ENCODE results near the gene SCN11A. TPM values are rescaled to one million over a fixed set of nuclear protein-coding genes. Genes with fewer than 3 reads are reported as not detected.

The SCN11A gene
- total RNA-seq, 4 donors from 2014 or later: 0.21 to 0.98 (median 0.59) TPM

GRCh38 chr3:39086144-39086543 lies 34.4 kb upstream of the SCN11A start:
- no peak for TF ChIP-seq POLR2A (IDR thresholded peaks at IDR 0.05)
- no peak for TF ChIP-seq CTCF (IDR thresholded peaks at IDR 0.05)
- no peak for TF ChIP-seq EP300 (IDR thresholded peaks at IDR 0.05)
- Histone ChIP-seq H3K9me3 (no peaks in the 10 kb centered on the region), H3K4me1 (no peaks in the 10 kb centered on the region), H3K27me3 (no peaks in the 10 kb centered on the region), H3K36me3 (peaks cover 0 to 93% (median 7%) of the 10 kb centered on the region in 3 donors), H3K4me3 (no peak overlapping the region), H3K27ac (no peak overlapping the region)
- DNase-seq (ENCODE audit: low spot score in 2 of 2): no peak
- WGBS, 2 donors: 82 to 85% methylated on average over 4 of the region's 4 CpGs

- Histone ChIP-seq H3K9me3 (no peaks in the 10 kb centered on the region), H3K36me3 (peaks cover 0 to 88% (median 0%) of the 10 kb centered on the region in 3 donors), H3K27me3 (no peaks in the 10 kb centered on the region), H3K4me1 (no peaks in the 10 kb centered on the region), H3K4me3 (no peak overlapping the region), H3K27ac (no peak overlapping the region)
- no peak for TF ChIP-seq CTCF (IDR thresholded peaks at IDR 0.05)
- TF ChIP-seq EP300 (IDR thresholded peaks at IDR 0.05): no peak
- no peak for TF ChIP-seq POLR2A (IDR thresholded peaks at IDR 0.05)
- 93 to 94% methylated on average over 4 of the region's 4 CpGs for WGBS, 2 donors
- DNase-seq (ENCODE audit: low spot score in 2 of 2): no peak
These were observed 31.0 kb upstream of the SCN11A start for GRCh38 chr3:39082666-39083313.

- DNase-seq (ENCODE audit: low spot score in 2 of 2): no peak
- Histone ChIP-seq H3K4me3 (no peak overlapping the region), H3K27me3 (no peaks in the 10 kb centered on the region), H3K36me3 (peaks cover 2 to 88% (median 15%) of the 10 kb centered on the region in 3 donors), H3K9me3 (no peaks in the 10 kb centered on the region), H3K27ac (no peak overlapping the region), H3K4me1 (no peaks in the 10 kb centered on the region)
- no peak for TF ChIP-seq CTCF (IDR thresholded peaks at IDR 0.05)
- no peak for TF ChIP-seq EP300 (IDR thresholded peaks at IDR 0.05)
- TF ChIP-seq POLR2A (IDR thresholded peaks at IDR 0.05): no peak
These were observed 28.3 kb upstream of the SCN11A start for GRCh38 chr3:39080026-39080425.

GRCh38 chr3:39079530-39079929 lies 27.8 kb upstream of the SCN11A start:
- Histone ChIP-seq H3K4me3 (no peak overlapping the region), H3K4me1 (no peaks in the 10 kb centered on the region), H3K9me3 (no peaks in the 10 kb centered on the region), H3K27me3 (no peaks in the 10 kb centered on the region), H3K27ac (no peak overlapping the region), H3K36me3 (peaks cover 2 to 88% (median 15%) of the 10 kb centered on the region in 3 donors)
- DNase-seq (ENCODE audit: low spot score in 2 of 2): no peak
- TF ChIP-seq CTCF (IDR thresholded peaks at IDR 0.05) (no peak), POLR2A (IDR thresholded peaks at IDR 0.05) (no peak), EP300 (IDR thresholded peaks at IDR 0.05) (no peak)

GRCh38 chr3:39075910-39076309 lies 24.2 kb upstream of the SCN11A start:
- H3K9me3 ChIP-seq: no peaks in the 10 kb centered on the region
- H3K4me3 ChIP-seq: no peak overlapping the region
- no peak overlapping the region for H3K27ac ChIP-seq
- WGBS, 2 donors: 94 to 95% methylated on average over 10 of the region's 10 CpGs
- H3K27me3 ChIP-seq: no peaks in the 10 kb centered on the region
- no peak for DNase-seq (ENCODE audit: low spot score in 2 of 2)
- TF ChIP-seq EP300 (IDR thresholded peaks at IDR 0.05) (no peak), POLR2A (IDR thresholded peaks at IDR 0.05) (no peak), CTCF (IDR thresholded peaks at IDR 0.05) (no peak)
- peaks cover 2 to 96% (median 15%) of the 10 kb centered on the region in 3 donors for H3K36me3 ChIP-seq
- H3K4me1 ChIP-seq: no peaks in the 10 kb centered on the region

Data from tibial nerve (tissue), 4 donors.